22Rv1 (cell line): ENCODE data around the gene ZBTB7A.

Experiments
- H3K27ac ChIP-seq: fragments of 450-650 bp; 2 replicates; pipeline ENCODE4 v1.5.1; 2017
- ZFX ChIP-seq: fragments of 450-650 bp; IDR thresholded peaks from 2 replicates; pipeline ENCODE4 v1.6.1; 2017; ENCODE audit warnings: antibody characterized with exemption, borderline replicate concordance
- TF ChIP-seq, protein P1 (sequence below): fragments of 450-650 bp; IDR thresholded peaks from 2 replicates; pipeline ENCODE4 v1.5.1; 2017; ENCODE audit warnings: mild to moderate bottlenecking

The ZBTB7A gene

DNA sequence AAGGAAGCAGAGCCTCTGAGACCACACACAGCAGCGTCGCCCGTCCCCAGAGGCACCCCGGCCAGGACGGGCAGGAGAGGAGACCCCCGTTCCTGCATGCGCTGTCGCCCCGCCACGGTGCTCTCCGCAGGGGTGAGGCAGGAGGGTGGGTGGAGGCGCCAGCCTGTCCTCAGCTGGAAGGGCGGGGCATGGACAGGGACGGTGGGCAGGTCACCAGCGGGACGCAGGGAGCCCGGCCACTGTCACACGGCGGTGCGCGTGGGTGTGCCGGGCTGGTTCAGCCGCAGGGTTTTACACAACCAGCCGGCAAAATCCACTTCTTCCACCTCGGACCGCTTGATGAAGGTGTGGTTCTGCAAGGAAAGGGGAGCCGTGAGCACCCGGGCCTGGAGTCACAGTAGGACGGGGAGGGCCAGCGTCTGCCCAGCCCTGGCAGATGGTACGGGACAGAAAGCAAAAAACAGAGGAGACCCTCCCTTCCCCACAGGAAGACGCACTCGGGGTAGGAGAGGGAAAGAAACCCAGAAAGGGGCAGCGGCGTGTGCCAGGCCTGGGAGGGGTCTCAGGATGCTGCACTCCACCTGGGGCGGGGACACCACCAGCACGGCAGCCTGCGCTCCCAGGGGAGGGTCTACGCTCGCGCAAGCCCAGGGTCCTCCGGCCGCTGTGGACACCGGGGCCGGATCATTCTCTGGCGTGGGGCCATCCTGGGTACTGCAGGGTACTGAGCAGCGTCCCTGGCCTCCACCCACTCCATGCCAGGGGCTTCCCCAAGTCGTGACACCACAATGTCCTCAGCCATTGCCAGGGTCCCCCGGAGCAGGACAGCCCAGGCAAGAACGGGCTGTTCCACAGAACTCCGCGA is 23.9 kb upstream of the ZBTB7A start:
- TF ChIP-seq, protein P1, sequence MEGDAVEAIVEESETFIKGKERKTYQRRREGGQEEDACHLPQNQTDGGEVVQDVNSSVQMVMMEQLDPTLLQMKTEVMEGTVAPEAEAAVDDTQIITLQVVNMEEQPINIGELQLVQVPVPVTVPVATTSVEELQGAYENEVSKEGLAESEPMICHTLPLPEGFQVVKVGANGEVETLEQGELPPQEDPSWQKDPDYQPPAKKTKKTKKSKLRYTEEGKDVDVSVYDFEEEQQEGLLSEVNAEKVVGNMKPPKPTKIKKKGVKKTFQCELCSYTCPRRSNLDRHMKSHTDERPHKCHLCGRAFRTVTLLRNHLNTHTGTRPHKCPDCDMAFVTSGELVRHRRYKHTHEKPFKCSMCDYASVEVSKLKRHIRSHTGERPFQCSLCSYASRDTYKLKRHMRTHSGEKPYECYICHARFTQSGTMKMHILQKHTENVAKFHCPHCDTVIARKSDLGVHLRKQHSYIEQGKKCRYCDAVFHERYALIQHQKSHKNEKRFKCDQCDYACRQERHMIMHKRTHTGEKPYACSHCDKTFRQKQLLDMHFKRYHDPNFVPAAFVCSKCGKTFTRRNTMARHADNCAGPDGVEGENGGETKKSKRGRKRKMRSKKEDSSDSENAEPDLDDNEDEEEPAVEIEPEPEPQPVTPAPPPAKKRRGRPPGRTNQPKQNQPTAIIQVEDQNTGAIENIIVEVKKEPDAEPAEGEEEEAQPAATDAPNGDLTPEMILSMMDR, result no peak
- no peak for TF ChIP-seq ZFX

GRCh38 chr19:4089946-4090345 is 23.2 kb upstream of the ZBTB7A start:
- TF ChIP-seq ZFX, result no peak
- TF ChIP-seq, protein P1, result no peak
- no peak overlapping the region for H3K27ac ChIP-seq

More for the DNA sequence above, 23.9 kb upstream of the ZBTB7A start:
- H3K27ac ChIP-seq, result no peak overlapping the region

DNA sequence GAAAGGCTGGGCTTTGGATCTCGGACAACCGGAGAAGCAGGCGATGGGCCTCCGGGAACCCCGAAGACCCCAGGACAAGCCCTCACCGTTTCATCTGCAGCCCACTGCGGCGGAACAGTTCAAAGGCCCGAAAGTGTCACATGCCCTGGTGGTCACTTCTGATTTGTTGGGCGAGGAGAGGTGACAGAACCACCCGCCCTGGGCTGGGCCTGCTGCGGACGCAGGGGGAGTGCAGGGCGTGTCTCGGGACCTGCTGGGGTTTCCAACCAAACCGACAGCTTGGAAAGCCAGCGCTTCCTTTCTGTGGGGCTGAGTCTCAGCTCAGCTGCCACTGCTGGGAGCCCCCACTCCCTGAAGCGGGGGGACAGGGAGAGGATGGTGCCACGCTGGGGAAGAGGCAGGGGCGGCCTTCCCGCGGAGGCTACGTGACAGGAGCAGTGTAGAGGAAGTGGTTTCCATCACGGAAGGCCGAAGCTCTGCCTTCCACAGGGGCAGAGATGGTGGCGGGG is 22.8 kb upstream of the ZBTB7A start:
- no peak overlapping the region for H3K27ac ChIP-seq
- TF ChIP-seq ZFX, result no peak
- TF ChIP-seq, protein P1, result no peak

- TF ChIP-seq, protein P1, result no peak
- TF ChIP-seq ZFX, result no peak
- H3K27ac ChIP-seq, result no peak overlapping the region
These were observed 22.3 kb upstream of the ZBTB7A start for GRCh38 chr19:4088975-4089374.

- TF ChIP-seq, protein P1, result no peak
- TF ChIP-seq ZFX, result no peak
- no peak overlapping the region for H3K27ac ChIP-seq
These were observed 21.3 kb upstream of the ZBTB7A start for GRCh38 chr19:4087787-4088679.

DNA sequence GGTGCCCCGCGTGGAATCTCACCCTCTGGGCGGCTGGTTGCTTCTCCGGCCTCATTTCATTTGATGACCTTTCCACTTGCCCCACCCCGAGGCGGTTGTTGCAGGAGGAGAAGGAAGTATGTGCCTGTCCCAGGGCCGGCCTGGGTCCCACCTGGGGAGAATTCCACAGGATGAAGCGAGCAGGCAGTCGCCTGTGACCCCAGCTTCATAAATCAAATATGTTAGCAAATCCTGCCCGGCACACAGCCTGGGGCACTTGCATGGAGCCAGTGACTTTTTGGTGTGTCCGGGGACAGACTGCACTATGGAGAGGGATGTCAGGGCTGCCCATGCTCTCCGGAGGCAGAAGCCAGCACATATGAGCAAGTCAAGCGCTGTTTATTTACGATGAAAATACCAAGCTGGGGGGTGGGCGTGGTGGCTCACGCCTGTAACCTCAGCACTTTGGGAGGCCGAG is 19.7 kb upstream of the ZBTB7A start:
- TF ChIP-seq, protein P1, result no peak
- no peak for TF ChIP-seq ZFX
- peak overlapping the region; percentile 51 for H3K27ac ChIP-seq
